ENCODE data around the gene PALM3. TPM values are rescaled to one million over a fixed set of nuclear protein-coding genes. Genes with fewer than 3 reads are reported as not detected.
A peak's percentile ranks its signal among the peaks of the same experiment; 100 is the strongest.

Gene PALM3
- total and polyA plus RNA-seq, 10 of the 15 experiments (the other 5 are each of a cell fraction or from before 2014, with no cell fraction given), result 0.07 TPM; not detected in 9

GRCh38 chr19:14031719-14032480 lies 30.0 kb downstream of the PALM3 start, which contains the start of gene IL27RA:
IL27RA (plus strand) TSS chr19:14031762; CDS start chr19:14031873, 111 bp downstream.
- ChIA-PET CTCF (interaction anchor here (0.7 to 4.4 kb wide), 21 partner anchors 10 to 153 kb away, joined by 3 to 38 read pairs (median 8); partner anchors contain the start of genes DCAF15, MISP3, PRKACA and RFX1), RAD21 (ENCODE audit: unreplicated experiment) (interaction anchor here (0.6 to 3.4 kb wide), 29 partner anchors 8 to 151 kb away, joined by 3 to 24 read pairs (median 5); partner anchors contain the start of genes ASF1B, CC2D1A, DCAF15 and MISP3), POLR2A (interaction anchor here (0.6 to 4.1 kb wide), 20 partner anchors 9 to 1298 kb away, joined by 3 to 27 read pairs (median 4); partner anchors contain the start of genes RFX1 and TRIR), SMC1A (ENCODE audit: uncharacterized antibody, unreplicated experiment) (interaction anchor here (0.6 to 2.9 kb wide), 19 partner anchors 9 to 334 kb away, joined by 3 to 33 read pairs (median 6); partner anchors contain the start of gene RFX1)
- peak; percentile 73 for FAIRE-seq
- WGBS (ENCODE audit: insufficient coverage, insufficient replicate concordance, low lambda C conversion rate, missing lambda C conversion rate), result 1% methylated on average over 57 of the region's 63 CpGs
- in situ Hi-C loops (cut with MboI), result no loop called here
- Histone ChIP-seq H3K9me3 (replicated peaks; ENCODE audit: control insufficient read depth, insufficient read depth, low read length) (no peaks in the 10 kb centered on the region; the same call in 2 of the 3 replicates), H3K36me3 (ENCODE audit: control insufficient read depth in 2 of 2, insufficient read depth in 2 of 2, low read length in 1 of 2) (no peaks in the 10 kb centered on the region), H2AFZ (ENCODE audit: control insufficient read depth, low read depth, low read length) (peak within 1 kb of the TSS; percentile 83), H3K27me3 (replicated peaks in 1 of 2; ENCODE audit: control insufficient read depth in 2 of 2, insufficient read depth in 2 of 2, low read length in 1 of 2) (no peaks in the 10 kb centered on the region), H4K20me1 (ENCODE audit: control insufficient read depth, insufficient read depth) (no peaks in the 10 kb centered on the region), H3K4me2 (ENCODE audit: control insufficient read depth, insufficient read depth) (peak within 1 kb of the TSS; percentile 88), H3K27ac (ENCODE audit: control insufficient read depth, insufficient read depth) (peak within 1 kb of the TSS; percentile 91), H3K4me1 (ENCODE audit: control insufficient read depth, insufficient read depth, low read length) (peaks cover 17% of the 10 kb centered on the region), H3K79me2 (ENCODE audit: control insufficient read depth, insufficient read depth, low read length) (peaks cover 10% of the 10 kb centered on the region), H3K4me3 (peak within 1 kb of the TSS; percentile 97), H3K9ac (ENCODE audit: control insufficient read depth, insufficient read depth, low read length) (peak within 1 kb of the TSS; percentile 86)
- intact Hi-C loops (cut with micrococcal nuclease; ENCODE audit: unreplicated experiment), result loop anchor here (5.0 to 10.0 kb wide), 2 partner anchors 47 to 80 kb away; partner anchors contain the start of gene DCAF15
- DNase-seq (ENCODE audit: low read depth, low spot score), result peak; percentile 40
- BruUV-seq (replicated peaks), result TSS peak; percentile 83
- ATAC-seq, result peak; percentile 85
- peak; percentile 80 to 92 (median 84) for TF ChIP-seq CTCF (IDR thresholded peaks at IDR 0.05 in 2 of 3, conservative IDR thresholded peaks at IDR 0.05 in 1 of 3; ENCODE audit: control insufficient read depth in 2 of 3, extremely low read depth in 1 of 3, insufficient read depth in 1 of 3, low read depth in 3 of 3, low read length in 3 of 3)
- no peak for TF ChIP-seq RAD51 (IDR thresholded peaks at IDR 0.05)
- no peak for TF ChIP-seq PRDM15 (CRISPR knock-in tag; IDR thresholded peaks at IDR 0.05)
- 0 out of 2 replicates have a peak, but pooled peaks have one; percentile 12 for TF ChIP-seq STAT1 (conservative IDR thresholded peaks at IDR 0.05)
- peak; percentile 57 for TF ChIP-seq EED (IDR thresholded peaks at IDR 0.05; ENCODE audit: low read depth)
- no peak for TF ChIP-seq TCF7 (IDR thresholded peaks at IDR 0.05; ENCODE audit: borderline replicate concordance)
- 0 out of 2 replicates have a peak, but pooled peaks have one; percentile 49 for TF ChIP-seq GABPA (IDR thresholded peaks at IDR 0.05; ENCODE audit: low read depth)
- no peak for TF ChIP-seq SMAD1 (IDR thresholded peaks at IDR 0.05; ENCODE audit: low read depth, partially characterized antibody)
- TF ChIP-seq CHD1 (IDR thresholded peaks at IDR 0.05; ENCODE audit: low read depth, low read length), result no peak; the same call in 1 of the 2 replicates
- TF ChIP-seq, protein P1, sequence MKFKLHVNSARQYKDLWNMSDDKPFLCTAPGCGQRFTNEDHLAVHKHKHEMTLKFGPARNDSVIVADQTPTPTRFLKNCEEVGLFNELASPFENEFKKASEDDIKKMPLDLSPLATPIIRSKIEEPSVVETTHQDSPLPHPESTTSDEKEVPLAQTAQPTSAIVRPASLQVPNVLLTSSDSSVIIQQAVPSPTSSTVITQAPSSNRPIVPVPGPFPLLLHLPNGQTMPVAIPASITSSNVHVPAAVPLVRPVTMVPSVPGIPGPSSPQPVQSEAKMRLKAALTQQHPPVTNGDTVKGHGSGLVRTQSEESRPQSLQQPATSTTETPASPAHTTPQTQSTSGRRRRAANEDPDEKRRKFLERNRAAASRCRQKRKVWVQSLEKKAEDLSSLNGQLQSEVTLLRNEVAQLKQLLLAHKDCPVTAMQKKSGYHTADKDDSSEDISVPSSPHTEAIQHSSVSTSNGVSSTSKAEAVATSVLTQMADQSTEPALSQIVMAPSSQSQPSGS (IDR thresholded peaks at IDR 0.05; ENCODE audit: low read length), result no peak
- no peak for TF ChIP-seq ZNF217 (IDR thresholded peaks at IDR 0.05)
- TF ChIP-seq RB1 (IDR thresholded peaks at IDR 0.05; ENCODE audit: borderline replicate concordance), result no peak
- TF ChIP-seq ETV6 (conservative IDR thresholded peaks at IDR 0.05 in 1 of 2, IDR thresholded peaks at IDR 0.05 in 1 of 2; ENCODE audit: borderline replicate concordance in 1 of 2, low read depth in 1 of 2), result no peak
- no peak for TF ChIP-seq RCOR1 (conservative IDR thresholded peaks at IDR 0.05; ENCODE audit: low read depth, low read length)
- TF ChIP-seq SMARCA5 (IDR thresholded peaks at IDR 0.05), result peak; percentile 19; the same call in 1 of the 2 replicates
- TF ChIP-seq RBBP5 (conservative IDR thresholded peaks at IDR 0.05), result no peak

All from GM12878 (cell line).